ENCODE results near the gene FUBP3.
"Not testable (repeated sequence)": the region's sequence is repeated elsewhere in the genome, so short reads cannot be mapped to it uniquely, and the experiment has no call there.

The FUBP3 gene

DNA sequence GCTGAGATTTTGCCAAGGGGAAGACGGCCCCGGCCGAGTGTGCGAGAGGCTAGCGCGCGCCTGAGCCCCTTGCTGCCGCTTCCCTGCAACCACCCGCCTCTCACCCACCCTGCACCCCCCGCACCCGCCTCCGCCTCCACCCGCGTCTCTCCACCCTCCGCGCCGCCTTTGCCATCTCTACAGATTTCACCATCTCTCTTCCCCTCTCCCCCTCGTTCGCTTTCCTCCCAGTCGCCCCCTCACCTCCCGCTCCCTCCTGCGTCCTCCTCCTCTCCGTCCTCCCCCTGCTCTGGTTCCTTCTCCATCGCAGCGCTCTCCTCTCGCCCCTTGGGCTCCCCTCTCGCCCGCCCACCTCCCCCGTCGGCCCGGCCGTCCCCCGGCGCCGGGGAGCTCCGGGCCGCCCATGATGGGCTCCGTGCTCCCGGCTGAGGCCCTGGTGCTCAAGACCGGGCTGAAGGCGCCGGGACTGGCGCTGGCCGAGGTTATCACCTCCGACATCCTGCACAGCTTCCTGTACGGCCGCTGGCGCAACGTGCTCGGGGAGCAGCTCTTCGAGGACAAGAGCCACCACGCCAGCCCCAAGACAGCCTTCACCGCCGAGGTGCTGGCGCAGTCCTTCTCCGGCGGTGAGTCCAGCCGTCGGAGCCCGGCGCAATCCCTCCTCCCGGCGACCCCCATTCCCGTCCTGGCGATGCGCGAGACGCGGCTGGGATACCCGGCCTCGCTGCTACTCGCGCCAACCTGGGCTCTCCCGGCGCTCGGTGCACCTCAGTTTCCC, 85.1 kb downstream of the FUBP3 start, which contains the start of gene PRDM12:
TSS of gene PRDM12 (plus strand) at position 344 of the 778 bp plus-strand sequence. CDS start at position 404, 60 bp downstream.
- no peak for DNase-seq

DNA sequence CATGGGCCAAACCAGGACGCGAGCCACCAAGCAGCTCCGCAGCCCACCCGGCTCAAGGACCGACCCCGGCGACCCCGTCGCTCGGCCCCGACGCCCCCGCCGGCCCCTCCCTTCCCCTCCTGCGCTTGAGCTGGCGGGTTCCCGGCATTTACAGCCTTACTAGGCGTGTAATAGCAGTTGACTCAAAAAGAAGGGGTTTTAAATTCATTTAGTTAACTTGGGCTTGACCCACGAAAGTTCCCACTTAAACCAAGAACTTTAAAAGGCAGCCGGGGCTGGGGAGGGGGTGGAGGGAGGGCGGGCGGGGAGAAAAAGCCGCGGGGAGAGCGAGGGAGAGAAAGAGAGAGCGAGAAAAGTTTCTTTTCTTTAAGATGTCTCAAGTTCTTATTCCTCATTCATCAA, 85.7 kb downstream of the FUBP3 start:
- no peak for DNase-seq

DNA sequence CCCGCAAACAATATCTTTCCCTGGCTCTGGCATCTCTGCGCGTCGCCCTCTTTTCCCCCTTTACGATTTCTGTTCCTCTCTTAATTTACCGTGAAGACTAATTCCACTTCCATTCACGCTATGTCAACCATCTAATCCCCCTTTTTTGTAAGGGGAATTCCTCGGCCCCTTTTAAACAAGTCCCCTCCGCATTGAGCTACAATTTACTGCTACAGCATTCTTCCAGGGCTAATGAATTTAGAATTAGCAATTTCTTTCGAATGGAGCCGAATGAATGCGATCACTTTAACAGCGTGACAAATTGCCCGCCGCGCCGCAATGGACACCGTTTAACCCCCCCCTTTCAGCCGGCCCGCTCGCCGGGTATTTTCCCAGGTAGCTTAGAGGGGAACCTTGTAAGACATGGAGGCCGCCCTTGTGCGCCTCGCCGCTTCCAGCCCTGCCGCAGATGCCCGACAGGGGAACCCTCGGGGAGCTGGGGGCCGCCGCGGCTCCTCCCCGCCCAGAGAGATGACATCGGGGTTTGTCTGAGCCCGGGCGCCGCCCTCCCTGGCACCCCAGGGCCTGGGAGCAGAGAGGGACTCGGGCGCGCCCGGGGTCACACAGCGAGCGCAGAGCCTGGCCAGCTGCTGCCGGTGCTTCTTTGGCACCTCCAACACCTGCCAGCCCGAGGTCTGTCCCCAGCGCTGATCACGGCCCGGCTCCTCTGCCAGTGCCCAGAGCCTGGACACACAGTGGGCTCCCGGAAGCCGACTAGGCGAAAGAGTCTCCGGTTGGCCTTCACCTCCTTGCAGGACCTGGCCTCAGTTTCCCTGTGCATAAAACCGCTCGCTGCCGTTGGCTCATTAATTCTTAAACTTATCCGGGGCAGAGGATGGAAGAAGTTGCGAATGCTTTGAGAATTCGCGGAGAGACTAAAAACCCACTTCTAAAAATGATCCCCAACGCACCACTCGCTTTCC, 86.3 kb downstream of the FUBP3 start:
- no peak for DNase-seq

DNA sequence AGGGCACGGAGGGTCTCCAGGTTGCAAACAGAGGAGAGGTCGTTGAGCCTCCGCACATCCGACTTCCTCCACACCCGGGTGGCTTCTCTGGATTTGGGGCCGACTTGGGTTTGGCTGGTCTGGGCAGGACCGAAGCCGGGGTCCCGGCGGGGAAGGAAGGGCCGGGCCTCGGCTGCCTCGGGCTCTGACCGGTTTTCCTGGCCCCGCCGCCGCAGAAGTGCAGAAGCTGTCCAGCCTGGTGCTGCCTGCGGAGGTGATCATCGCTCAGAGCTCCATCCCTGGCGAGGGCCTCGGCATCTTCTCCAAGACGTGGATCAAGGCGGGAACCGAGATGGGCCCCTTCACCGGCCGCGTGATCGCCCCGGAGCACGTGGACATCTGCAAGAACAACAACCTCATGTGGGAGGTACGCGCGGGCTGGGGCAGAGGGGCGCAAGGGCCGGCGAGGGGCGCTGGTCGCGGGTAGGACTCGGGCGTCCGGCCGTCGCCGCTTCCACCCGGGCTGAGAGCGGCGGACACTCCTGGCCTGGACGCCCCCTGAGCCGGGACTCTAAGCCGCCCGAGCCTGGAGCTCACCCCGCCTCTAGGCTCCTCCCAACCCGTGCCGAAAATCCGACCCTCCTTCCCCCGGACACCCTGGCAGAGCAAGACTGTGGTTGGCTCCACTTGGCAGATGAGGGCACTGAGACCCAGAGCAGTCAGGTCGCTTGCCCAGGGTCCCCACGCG, 87.2 kb downstream of the FUBP3 start:
- DNase-seq, result no peak

GRCh38 chr9:130667120-130667435, 87.7 kb downstream of the FUBP3 start:
- no peak for DNase-seq

DNA sequence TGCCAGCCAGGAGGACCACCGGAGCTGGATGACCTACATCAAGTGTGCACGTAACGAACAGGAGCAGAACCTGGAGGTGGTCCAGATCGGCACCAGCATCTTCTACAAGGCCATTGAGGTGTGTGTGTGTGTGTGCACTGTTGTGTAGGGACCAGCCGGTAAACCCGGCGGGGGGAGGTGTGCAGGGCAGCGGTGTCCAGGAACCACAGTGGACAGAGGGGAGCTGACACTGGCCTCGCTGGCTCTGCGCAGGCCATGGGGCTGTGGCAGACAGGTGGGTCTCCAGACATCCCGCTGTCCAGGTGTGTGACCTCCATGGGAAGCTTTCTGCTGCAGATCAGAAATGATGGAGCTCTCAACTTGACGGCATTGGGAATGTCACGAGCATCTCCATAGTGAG, 88.8 kb downstream of the FUBP3 start:
- DNase-seq, result no peak

- no peak for DNase-seq
Measured at GRCh38 chr9:130668659-130669058, 89.3 kb downstream of the FUBP3 start.

GRCh38 chr9:130669965-130670364, 90.6 kb downstream of the FUBP3 start:
- no peak for DNase-seq

DNA sequence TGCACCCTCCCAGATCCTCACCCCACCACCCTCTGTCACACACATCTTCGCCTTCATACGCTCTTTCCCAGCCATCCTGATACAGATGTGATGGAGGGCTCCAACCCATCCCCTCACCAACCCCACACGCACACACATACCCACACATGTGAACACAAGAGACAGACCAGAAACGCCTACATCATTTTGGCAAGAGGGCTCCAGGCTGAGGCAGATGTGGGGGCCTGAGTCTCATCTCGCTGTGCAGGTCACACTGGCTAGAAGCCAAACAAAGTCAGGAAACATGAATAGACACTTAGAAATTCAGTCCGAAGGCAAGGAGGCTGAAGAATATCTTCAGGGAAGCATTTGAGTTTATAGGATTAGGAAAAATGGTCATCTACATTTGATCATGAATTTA, 91.3 kb downstream of the FUBP3 start:
- no peak for DNase-seq

DNA sequence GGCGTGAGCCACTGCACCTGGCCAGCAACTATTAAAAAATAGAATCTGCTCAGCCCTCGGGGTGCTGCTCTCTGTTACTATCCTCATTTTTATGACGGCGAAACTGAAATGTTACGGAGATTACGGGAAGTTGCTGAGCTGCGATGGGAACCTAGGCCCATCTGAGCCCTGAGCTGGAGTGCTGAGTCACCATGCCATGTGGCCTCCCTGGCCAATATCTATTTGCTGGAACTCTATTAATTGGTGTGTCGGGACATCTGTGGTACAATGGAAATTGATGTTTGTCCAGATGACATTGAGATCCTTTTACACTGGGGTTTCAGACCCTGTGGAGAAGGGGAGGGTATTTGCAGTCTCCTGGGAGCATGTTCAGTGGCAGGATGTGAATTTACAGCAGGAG, 93.1 kb downstream of the FUBP3 start:
- no peak for DNase-seq

GRCh38 chr9:130672933-130673615, 93.7 kb downstream of the FUBP3 start:
- DNase-seq, result no peak

- no peak for DNase-seq
Measured at GRCh38 chr9:130675396-130675795, 96.0 kb downstream of the FUBP3 start.

- DNase-seq, result no peak
Measured at GRCh38 chr9:130677252-130677651, 97.9 kb downstream of the FUBP3 start.

DNA sequence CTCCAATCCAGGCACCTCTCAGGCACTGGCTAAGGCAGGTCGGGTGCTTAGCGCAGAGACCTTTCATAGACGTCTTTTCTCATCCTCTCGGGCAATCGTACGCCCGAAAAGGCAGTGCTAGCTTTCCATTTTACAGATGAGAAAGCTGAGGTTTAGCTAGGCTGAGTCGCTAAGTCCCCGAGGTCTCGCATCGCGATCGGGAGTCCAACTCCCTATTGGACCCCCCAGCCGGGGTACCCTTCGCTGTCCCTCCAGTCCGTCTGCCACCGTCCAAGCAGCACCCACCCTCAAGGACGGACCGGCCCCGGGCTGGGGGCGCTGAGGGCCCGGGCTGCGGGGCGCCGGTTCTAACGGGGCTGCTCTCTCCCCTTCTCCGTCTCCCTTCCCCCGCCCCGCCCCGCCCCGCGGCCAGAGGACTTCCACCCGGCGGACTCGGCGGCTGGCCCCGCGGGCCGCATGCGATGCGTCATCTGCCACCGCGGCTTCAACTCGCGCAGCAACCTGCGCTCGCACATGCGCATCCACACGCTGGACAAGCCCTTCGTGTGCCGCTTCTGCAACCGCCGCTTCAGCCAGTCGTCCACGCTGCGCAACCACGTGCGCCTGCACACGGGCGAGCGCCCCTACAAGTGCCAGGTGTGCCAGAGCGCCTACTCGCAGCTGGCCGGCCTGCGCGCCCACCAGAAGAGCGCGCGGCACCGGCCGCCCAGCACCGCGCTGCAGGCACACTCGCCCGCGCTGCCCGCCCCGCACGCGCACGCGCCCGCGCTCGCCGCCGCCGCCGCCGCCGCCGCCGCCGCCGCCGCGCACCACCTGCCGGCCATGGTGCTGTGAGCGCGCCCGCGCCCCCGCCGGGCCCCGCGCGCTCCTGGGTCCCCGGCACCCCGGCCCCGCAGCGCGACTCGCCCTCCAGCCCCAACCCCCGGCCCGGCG, 101.7 kb downstream of the FUBP3 start:
- DNase-seq, result peak; percentile 72

DNA sequence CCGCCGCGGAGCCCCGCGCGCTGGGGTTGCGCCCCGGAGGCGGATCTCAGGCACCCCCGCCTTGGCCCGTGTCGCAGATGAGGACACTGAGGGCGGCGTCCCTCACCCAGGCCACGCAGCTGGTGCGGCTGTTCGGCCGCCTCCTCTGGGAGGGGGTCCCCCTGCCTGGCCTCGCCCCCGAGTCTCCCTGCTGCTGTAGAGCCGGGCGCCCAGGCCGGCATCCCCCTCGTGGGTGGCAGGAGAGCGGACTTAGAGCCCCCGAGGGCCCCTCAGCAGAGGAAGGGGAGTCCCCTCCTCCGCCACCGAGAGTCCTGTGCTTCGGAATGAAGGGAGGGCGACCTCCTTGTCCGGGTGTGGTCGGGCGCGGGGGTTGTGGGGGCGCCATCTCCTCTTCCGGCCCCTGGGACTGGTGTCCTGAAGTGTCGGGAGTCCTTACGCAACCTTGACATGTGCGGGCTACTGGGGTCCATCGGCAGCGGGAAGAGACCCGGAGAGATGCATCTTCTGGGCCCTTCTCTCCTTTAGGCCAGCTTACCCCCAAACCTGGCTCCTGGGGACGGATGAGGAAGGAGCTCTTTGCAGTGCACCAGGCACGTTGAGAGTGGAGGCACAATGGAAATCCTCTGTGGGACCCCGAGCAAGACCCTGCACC, 102.5 kb downstream of the FUBP3 start:
- DNase-seq, result peak; percentile 45

DNA sequence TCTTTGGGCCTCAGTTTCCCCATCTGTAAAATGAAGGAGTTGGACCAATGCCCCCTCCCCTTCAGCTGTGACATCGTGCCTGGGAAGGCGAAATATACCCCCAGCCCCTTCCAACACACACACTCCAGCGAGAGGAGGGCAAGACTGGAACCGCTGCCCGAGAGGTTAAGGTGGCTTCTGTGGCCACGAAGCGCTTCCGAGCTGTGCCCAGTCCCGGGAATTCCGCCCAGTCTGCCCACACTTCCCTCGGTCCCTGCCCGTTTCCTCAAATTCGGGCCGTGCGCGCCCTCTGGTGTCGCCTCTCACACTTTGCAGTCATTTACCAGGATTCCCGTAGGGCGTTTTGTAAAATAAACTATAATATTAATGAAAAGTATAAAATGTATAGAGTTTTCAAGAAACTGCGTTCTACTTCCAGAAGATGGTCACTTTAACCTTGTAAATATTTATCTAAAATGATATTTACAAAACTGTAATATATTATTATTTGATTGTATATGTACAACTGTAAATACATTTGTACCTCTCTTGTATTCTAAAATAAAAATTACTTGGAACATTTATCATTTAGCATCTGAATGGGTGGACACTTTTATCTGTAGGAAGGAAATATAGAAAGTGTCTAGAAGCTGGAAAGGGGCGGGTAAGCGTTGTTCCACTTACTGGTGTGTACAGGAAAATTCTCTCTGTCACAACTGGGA, 103.2 kb downstream of the FUBP3 start:
- peak; percentile 71 for DNase-seq

DNA sequence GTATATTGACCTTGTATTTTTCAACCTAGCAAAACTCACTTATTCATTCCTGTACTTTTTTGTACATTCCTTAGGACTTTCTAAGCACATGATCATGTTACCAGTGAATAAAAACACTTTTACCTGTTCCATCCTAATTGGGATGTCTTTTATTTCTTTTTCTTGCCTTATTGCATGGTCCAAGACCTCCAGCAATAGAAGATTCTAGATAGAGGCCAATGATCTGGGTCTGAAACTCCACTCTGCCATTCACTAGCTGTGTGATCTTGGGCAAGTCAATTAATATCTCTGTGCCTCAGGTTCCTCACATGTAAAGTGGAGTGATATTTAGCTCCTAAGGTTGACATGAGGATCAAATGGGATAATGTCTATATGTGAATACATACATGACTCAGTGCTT, 105.7 kb downstream of the FUBP3 start:
- DNase-seq, result no peak

- DNase-seq, result not testable (repeated sequence)
Measured at GRCh38 chr9:130685945-130686344, 106.6 kb downstream of the FUBP3 start.

DNA sequence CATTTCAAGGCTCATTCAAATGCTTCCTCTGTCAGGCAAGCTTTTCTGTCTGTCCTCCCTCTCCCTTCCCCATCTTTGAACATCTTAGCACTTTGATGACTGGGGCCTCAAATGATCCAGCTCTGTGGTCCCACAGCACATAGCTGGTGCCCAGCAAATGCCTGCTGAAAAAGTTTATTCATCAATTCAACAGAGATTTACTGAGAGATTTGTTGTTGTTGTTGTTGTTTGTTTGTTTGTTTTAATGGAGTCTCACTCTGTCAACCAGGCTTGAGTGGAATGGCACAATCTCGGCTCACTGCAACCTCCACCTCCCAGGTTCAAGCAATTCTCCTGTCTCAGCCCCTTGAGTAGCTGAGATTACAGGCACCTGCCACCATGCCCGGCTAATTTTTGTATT, 108.2 kb downstream of the FUBP3 start:
- no peak for DNase-seq
